Embryonic facial prominence (tissue), 1 donor: ENCODE measurements around the gene SCYGR7.

Experiments used
- DNase-seq: peaks from one replicate; pipeline ENCODE4 v3.0.0-alpha.2; 2016; ENCODE audit errors: extremely low spot score

SCYGR7 gene

GRCh38 chr2:227759411-227760118 lies 31.4 kb downstream of the SCYGR7 start:
- no peak for DNase-seq

GRCh38 chr2:227761740-227762476 lies 33.8 kb downstream of the SCYGR7 start:
- DNase-seq: no peak

DNA sequence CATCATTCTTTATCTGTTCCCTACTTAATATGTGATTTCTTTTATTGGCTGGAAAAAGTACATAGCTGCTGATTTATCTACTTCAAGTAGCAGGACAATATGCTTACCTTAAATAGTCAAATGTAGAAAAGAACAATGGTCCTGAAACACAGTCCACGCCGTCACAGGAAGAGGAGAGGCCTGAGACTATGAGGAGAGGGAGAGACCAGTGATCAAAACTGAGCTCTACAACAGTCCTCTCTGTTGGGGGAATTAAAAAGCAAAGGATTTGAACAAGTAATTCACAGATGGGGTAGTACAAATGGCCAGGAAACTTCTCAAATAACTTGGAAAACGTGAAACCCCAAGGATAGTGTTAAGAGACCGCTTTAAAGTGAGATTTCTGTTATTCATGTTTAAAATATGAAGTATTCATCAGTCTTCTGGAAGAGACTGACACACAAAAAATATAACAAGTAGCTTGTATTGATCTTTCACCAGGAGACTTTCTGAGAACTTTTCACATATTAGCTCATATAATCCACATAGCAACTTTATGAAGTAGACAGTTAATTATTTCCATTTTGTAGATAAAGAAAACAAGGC lies 37.7 kb downstream of the SCYGR7 start:
- no peak for DNase-seq

DNA sequence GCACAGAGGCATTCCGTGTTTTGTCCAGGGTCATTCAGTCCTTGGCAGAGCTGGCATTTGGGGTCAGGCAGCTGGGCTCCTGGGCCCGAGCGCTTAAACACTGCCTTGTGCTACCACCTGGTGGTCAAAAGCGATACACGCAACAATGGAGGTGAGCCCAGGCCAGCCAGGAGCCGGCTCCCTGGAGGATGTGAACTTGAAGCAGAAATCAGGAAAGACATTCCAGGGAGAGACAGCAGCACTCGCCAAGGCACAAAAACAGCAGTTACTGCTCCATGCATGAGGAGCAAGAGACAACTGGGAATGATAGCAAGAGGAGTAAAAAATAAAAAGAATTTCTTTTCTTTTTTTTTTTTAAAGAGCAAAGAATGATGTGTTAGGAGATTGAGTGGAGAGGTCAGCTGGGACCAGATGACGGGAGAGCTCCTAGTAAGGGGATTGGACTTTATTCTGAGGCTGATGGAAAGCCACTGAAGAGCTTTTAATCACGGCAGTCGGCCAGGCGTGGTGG lies 38.3 kb downstream of the SCYGR7 start:
- no peak for DNase-seq

DNA sequence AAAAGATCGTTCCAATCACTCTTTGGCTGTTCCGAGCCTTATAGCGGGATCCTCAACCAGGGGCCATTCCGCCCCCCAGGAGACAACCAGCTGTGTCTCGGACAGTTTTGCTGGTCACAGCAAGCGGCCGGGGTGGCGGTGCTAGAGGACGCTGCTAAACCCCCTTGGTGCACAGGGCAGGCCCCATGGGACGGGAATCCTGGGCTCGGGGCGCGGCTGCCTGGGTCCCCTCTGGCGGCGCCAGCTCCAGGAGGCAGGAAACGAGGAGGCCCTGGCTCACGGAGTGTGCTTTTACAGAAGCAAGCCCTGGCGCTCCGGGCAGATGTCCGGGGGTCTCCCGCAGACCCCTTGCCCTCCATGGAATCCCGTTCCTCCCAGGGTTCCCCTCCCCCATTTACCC lies 39.7 kb downstream of the SCYGR7 start:
- DNase-seq: no peak

GRCh38 chr2:227772197-227772661 lies 44.1 kb downstream of the SCYGR7 start:
- no peak for DNase-seq

GRCh38 chr2:227772932-227773331 lies 44.8 kb downstream of the SCYGR7 start:
- DNase-seq: no peak

DNA sequence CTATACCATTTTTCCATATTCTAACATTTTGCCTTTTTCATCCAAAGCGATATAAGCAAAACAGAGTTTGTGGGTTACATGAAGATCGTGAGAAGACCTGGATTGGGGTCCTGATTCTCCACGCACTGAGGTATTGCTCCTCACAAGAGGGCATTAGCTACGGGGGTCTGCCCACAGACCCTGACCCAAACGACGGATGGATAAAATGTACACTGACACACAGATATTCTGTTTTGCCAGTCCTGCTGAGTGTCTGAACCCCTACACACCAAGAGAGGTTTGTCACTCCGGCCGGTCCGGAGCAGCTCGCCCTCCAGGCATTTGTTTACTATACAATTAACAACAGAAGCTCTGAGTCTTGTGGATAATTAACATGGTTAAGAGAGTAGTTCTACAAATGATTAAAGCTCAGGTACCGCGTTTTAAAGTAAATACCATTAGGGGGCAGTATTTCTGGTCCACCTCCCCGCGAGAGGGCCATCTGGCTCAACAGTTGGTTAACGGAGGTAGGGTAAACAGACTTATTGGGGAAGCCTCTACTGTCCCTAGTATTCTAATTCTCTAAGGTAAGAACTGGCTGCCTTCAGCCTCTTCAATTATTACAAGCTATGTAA lies 46.0 kb downstream of the SCYGR7 start:
- DNase-seq: no peak

DNA sequence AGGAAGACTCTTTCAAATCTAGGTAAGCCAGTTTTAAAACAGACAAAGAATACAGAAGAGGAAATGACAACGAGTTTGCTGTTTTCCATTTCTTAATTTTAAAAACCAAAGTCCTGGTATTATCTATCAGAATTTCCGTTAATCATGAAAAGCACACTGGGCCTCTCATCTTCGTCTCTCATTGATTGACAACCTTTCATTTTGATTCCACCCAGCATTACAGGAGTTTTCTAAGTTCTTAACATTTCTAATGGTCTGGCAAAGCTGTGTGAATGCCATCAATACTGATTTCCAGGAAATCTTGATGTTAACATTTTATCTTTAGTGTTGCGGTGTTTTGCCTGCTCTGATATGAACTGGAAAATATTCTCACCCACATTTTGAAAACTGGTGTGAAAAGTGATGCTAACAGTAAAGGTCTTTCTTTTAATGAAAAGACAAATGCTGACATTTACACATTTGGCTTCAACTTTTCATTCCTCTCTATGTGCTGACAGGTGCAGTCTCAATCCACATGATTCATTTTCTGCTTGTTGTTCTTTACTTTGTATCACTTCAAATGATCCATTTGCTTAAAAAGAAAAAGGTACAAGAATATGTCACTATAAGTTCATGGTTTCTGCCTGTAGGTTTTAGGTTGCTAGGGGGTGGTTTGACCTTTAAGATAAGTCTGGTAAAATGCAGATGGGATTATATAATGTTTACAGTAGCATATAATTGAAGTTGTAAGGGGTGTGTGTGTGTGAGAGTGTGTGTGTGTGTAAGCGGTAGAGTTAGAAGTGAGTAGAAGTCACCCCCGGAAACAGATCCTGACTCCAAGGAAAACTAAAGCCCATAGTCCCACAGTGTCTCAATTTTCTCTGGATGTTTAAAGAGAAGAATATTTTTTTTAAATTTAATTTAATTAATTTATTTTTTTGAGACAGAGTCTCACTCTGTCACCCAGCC lies 47.0 kb downstream of the SCYGR7 start:
- DNase-seq: no peak
